ENCODE data around the gene SDF2.

GRCh38 chr17:28641579-28641978 is 20.1 kb downstream of the SDF2 start:
- no peak for TF ChIP-seq CTCF (IDR thresholded peaks at IDR 0.05)
- TF ChIP-seq ZFX (IDR thresholded peaks at IDR 0.05; ENCODE audit: borderline replicate concordance), result no peak

All from 22Rv1 (cell line).